Caki2 (cell line): ENCODE results near the gene MPDU1. TPM values are rescaled to one million over a fixed set of nuclear protein-coding genes. Genes with fewer than 3 reads are reported as not detected.

Source experiments
- DNase-seq: peaks from one replicate; pipeline ENCODE4 v3.0.0-alpha.2; 2015; ENCODE audit warnings: low read depth
- in situ Hi-C: cut with HindIII; loops from 2 replicates; pipeline ENCODE4 v1.10.0; 2016; ENCODE audit warnings: low sequenced_read_pairs, low pct_unique_long_range_greater_than_20kb, mixed read lengths
- total RNA-seq: library from RNA; depleted of rRNA; stranded (reverse); fragments of >200 nt; shearing (Covaris generic); gene quantifications from 2 replicates; pipeline ENCODE4 v1.2.3, GENCODE V29; 2014; ENCODE audit warnings: low replicate concordance; rRNA removed

MPDU1 gene
- total RNA-seq, 1 experiment from 2014 or later = 96.4 TPM

DNA sequence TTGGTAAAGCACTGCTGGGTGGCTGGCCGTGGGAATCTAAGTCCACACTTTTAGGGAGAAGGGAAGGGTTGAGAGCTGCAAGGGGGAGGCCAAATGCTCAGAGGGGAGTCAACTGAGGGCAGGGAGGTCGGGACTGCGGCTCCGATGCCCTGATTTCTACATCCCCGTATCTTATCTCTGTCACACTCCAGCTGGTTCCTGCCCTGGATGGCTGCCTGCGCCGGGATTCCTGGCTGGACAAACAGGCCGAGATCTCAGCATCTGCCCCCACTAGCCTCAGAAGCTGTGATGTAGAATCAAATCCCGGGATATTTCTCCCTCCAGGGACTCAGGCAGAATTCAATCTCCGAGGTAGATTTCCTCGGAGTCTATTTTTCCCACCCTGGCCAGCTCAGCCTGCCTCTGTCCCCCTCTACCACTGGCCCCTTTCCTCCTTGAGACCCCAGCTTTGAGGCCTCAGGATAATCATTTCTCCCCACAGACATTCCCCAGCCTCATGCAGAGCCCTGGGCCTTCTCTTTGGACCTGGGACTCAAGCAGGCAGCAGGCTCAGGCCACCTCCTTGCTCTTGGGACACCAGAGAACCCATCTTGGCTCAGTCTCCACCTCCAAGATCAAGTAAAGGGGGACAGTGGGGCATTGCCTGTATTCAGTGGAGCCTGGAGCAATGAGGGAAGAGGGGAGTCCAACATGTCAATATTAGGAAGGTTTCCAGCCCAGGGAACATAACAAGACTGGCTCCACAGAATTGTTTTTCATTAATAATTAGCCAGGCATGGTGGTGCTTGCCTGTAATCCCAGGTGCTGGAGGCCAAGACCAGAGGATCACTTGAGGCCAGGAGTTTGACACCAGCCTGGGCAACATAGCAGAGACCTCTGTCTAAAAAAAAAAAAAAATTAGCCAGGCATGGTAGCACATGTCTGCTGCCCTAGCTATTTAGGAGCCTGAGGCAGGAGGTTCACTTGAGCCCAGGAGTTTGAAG is 48.0 kb downstream of the MPDU1 start:
- in situ Hi-C loops = no loop called here
- DNase-seq = no peak

GRCh38 chr17:7632492-7632894 is 48.8 kb downstream of the MPDU1 start:
- DNase-seq = no peak
- in situ Hi-C loops = no loop called here

DNA sequence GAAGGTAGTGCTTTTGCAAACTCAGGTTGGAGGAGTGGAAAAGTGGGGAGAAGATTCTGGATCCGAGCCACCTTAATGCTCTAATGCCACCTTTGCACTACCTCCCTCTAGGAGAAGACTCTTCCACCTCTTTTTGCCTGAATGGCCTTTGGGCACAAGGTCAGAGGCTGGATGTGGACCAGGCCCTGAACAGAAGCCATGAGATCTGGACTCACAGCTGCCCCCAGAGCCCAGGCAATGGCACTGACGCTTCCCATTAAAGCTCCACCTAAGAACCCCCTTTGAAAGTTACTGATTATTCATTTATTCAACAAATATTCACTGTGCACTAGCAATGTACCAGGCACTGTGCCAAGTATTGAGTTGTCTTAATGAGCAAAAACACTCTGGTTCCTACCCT is 49.4 kb downstream of the MPDU1 start:
- in situ Hi-C loops = no loop called here

GRCh38 chr17:7634384-7634783 is 50.7 kb downstream of the MPDU1 start:
- in situ Hi-C loops = no loop called here
- no peak for DNase-seq

More for the DNA sequence above, 49.4 kb downstream of the MPDU1 start:
- no peak for DNase-seq

DNA sequence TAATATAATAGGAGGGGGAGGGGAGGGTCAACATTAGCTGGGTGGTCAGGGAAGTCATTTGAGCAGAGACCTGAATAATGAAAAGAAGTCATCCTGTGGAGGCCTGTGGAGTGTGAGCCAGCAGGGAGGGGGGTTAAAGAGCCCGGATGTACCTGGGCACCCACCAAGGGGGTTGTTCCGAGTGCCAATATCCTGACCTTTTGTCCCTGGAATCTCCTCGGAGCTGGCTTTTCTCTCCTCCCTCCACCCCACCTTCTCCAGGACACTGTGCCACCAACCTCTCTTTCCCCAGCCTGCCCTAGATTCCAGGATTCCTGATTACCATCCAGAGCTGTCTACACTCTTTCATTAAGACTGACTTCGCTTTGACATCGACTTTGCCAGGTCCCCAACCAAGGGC is 52.5 kb downstream of the MPDU1 start:
- in situ Hi-C loops = no loop called here
- DNase-seq = no peak

Other genes starting within 250 kb of the MPDU1 start
- gene ACAP1, start 247.3 kb upstream of the MPDU1 start, total RNA-seq = 2.3 and 26.4 TPM in 2 replicates
- gene KCTD11, start 231.7 kb upstream of the MPDU1 start, total RNA-seq = 17.2 and 23.2 TPM in 2 replicates
- gene TMEM95, start 228.7 kb upstream of the MPDU1 start, total RNA-seq = not detected in 2 replicates
- 1.8 and 2.9 TPM in 2 replicates for gene TNK1, start 202.8 kb upstream of the MPDU1 start, total RNA-seq
- gene PLSCR3, start 189.3 kb upstream of the MPDU1 start, total RNA-seq = 5.6 and 14.4 TPM in 2 replicates
- 132 and 200 TPM in 2 replicates for gene TMEM256, start 179.8 kb upstream of the MPDU1 start, total RNA-seq
- 1.1 TPM in 1 of 2 replicates, not detected in the other for gene NLGN2, start 176.0 kb upstream of the MPDU1 start, total RNA-seq
- not detected in 2 replicates for gene SPEM1, start 163.5 kb upstream of the MPDU1 start, total RNA-seq
- gene SPEM2, start 158.2 kb upstream of the MPDU1 start, total RNA-seq = not detected in 2 replicates
- not detected in 2 replicates for gene SPEM3, start 155.0 kb upstream of the MPDU1 start, total RNA-seq
- 2.9 and 6.7 TPM in 2 replicates for gene TMEM102, start 148.4 kb upstream of the MPDU1 start, total RNA-seq
- gene FGF11, start 144.3 kb upstream of the MPDU1 start, total RNA-seq = 0.06 and 0.98 TPM in 2 replicates
- 4.0 and 11.0 TPM in 2 replicates for gene CHRNB1, start 138.8 kb upstream of the MPDU1 start, total RNA-seq
- 4.6 and 5.8 TPM in 2 replicates for gene ZBTB4, start 104.2 kb upstream of the MPDU1 start, total RNA-seq
- gene SLC35G6, start 102.4 kb upstream of the MPDU1 start, total RNA-seq = not detected in 2 replicates
- gene POLR2A, start 99.5 kb upstream of the MPDU1 start, total RNA-seq = 10.9 and 11.8 TPM in 2 replicates
- gene TNFSF12, start 34.8 kb upstream of the MPDU1 start, total RNA-seq = 0.24 TPM in 1 of 2 replicates, not detected in the other
- gene TNFSF13, start 25.1 kb upstream of the MPDU1 start, total RNA-seq = 5.1 and 6.2 TPM in 2 replicates
- 105 and 115 TPM in 2 replicates for gene SENP3, start 21.9 kb upstream of the MPDU1 start, total RNA-seq
- gene CD68, start 4.2 kb upstream of the MPDU1 start, total RNA-seq = 57.9 and 93.2 TPM in 2 replicates
- gene SOX15, start 6.2 kb downstream of the MPDU1 start, total RNA-seq = not detected in 2 replicates
- 45.5 and 48.8 TPM in 2 replicates for gene FXR2, start 31.0 kb downstream of the MPDU1 start, total RNA-seq
- 49.8 and 51.8 TPM in 2 replicates for gene SAT2, start 44.0 kb downstream of the MPDU1 start, total RNA-seq
- 0.20 TPM in 1 of 2 replicates, not detected in the other for gene SHBG, start 46.3 kb downstream of the MPDU1 start, total RNA-seq
- gene ATP1B2, start 67.1 kb downstream of the MPDU1 start, total RNA-seq = not detected in 2 replicates
- 24.4 and 27.3 TPM in 2 replicates for gene TP53, start 103.6 kb downstream of the MPDU1 start, total RNA-seq
- 18.6 and 23.1 TPM in 2 replicates for gene WRAP53, start 104.6 kb downstream of the MPDU1 start, total RNA-seq
- not detected in 2 replicates for gene EFNB3, start 121.3 kb downstream of the MPDU1 start, total RNA-seq
- 1.0 TPM in 1 of 2 replicates, not detected in the other for gene DNAH2, start 133.9 kb downstream of the MPDU1 start, total RNA-seq